ENCODE results near the gene BUD23.

DNA sequence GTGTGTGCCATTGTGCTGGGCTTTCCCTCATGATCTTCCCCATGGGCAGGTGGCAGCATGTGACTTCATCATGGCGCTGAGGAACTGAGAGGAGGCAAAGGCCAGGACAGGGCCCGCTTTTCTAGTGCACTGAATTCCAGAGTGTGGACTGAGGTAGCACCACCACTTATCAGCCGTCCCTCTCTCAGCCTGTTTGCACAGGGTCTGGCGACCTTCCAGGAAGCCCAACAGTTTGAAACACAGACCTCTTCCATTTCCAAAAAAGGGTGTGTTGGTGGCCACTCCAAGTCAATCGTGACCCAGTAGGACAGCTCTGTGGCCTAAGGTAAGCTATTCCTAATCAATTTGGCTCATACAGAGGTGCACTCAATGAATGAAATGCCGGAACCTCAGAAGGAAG, 4.5 kb upstream of the BUD23 start:
- TF ChIP-seq CTCF (IDR thresholded peaks at IDR 0.05) = no peak
- TF ChIP-seq POLR2A (IDR thresholded peaks at IDR 0.05; ENCODE audit: low read depth) = no peak
- TF ChIP-seq POLR2AphosphoS5 (IDR thresholded peaks at IDR 0.05) = no peak
- TF ChIP-seq EP300 (IDR thresholded peaks at IDR 0.05) = no peak

All from esophagus muscularis mucosa (tissue), 4 donors.